HepG2 (cell line): ENCODE results near the gene BCAS2. TPM values are rescaled to one million over a fixed set of nuclear protein-coding genes. Genes with fewer than 3 reads are reported as not detected.
A peak's percentile ranks its signal among the peaks of the same experiment; 100 is the strongest.

Experiments
- ATAC-seq: fragments of 200-7000 bp; cut with Tn5 transposase; 3 replicates; pipeline ENCODE4 v1.9.1; 2020; ENCODE audit warnings: mild to moderate bottlenecking, moderate library complexity
- BruUV-seq: library from RNA; stranded (reverse); fragments of 400-500 nt; replicated peaks from 2 replicates; lab custom pipeline; 2021; lab: Mats Ljungman, UMichigan
- CTCF ChIA-PET: fragments of 300-600 bp; formaldehyde crosslinking; extraction: SDS; loops from one replicate; lab custom pipeline; 2021; ENCODE audit warnings: low total read pairs, inconsistent platforms, low intra/inter-chr PET ratio; lab: Yijun Ruan, JAX
- POLR2A ChIA-PET: fragments of 350-600 bp; sonication (Branson Sonifier 250); formaldehyde crosslinking; loops from one replicate; lab custom pipeline; 2020; ENCODE audit warnings: antibody characterized with exemption, inconsistent platforms; lab: Yijun Ruan, JAX
- DNase-seq: peaks from one replicate; pipeline ENCODE4 v3.0.0-alpha.2; 2015; ENCODE audit warnings: low spot score
- FAIRE-seq: peaks from 3 replicates; lab custom pipeline; 2011; peaks lifted over from hg19 to GRCh38; lab: Jason Lieb, UNC
- H2AFZ ChIP-seq: one replicate; pipeline ENCODE4 v1.6.1; 2011; ENCODE audit warnings: low read length, inconsistent platforms
- H3K27ac ChIP-seq: fragments of 300-600 bp; 3 replicates; pipeline ENCODE4 v1.8.0; 2011; ENCODE audit warnings: mixed run types, mild to moderate bottlenecking, mixed read lengths, low read length, inconsistent platforms; ENCODE audit not compliant: insufficient read depth; ENCODE audit errors: extremely low read length
- H3K27me3 ChIP-seq, 2 experiments: fragments of 200-600 bp in 1 of 2; 2 replicates in 1 of 2; 3 replicates in 1 of 2; pipeline versions ENCODE4 v1.6.0 to v1.8.0; 2011; ENCODE audit warnings: low read length in 2 of 2, mild to moderate bottlenecking in 2 of 2, moderate library complexity in 2 of 2, inconsistent platforms in 1 of 2; ENCODE audit not compliant: insufficient read depth in 2 of 2, control insufficient read depth in 1 of 2
- H3K36me3 ChIP-seq, 2 experiments: fragments of 200-600 bp in 1 of 2; replicated peaks in 1 of 2; 2 replicates in 1 of 2; 3 replicates in 1 of 2; pipeline versions ENCODE4 v1.5.1 to v1.8.0; 2011; ENCODE audit warnings: low read length in 2 of 2, inconsistent platforms in 1 of 2; ENCODE audit not compliant: insufficient read depth in 2 of 2, control insufficient read depth in 1 of 2
- H3K4me1 ChIP-seq: 2 replicates; pipeline ENCODE4 v1.5.1; 2012; ENCODE audit warnings: low read length, inconsistent platforms; ENCODE audit not compliant: insufficient read depth
- H3K4me2 ChIP-seq: 2 replicates; pipeline ENCODE4 v1.6.0; 2011; ENCODE audit warnings: low read depth, low read length, inconsistent platforms
- H3K4me3 ChIP-seq, 3 experiments: fragments of 200-600 bp in 1 of 3; sonication (generic), shearing (Covaris generic) in 1 of 3; replicated peaks in 1 of 3; 2 replicates each; pipeline ENCODE4 v1.5.1; 2011 to 2016; ENCODE audit warnings: low read length in 3 of 3, inconsistent platforms in 2 of 3, low read depth in 2 of 3, mild to moderate bottlenecking in 2 of 3, control low read depth in 1 of 3, mixed read lengths in 1 of 3; ENCODE audit not compliant: insufficient read depth in 1 of 3
- H3K79me2 ChIP-seq: one replicate; pipeline ENCODE4 v1.6.1; 2011; ENCODE audit warnings: low read length, inconsistent platforms; ENCODE audit not compliant: insufficient read depth
- H3K9ac ChIP-seq: 2 replicates; pipeline ENCODE4 v1.6.0; 2011; ENCODE audit warnings: mild to moderate bottlenecking, low read depth, low read length, inconsistent platforms; ENCODE audit not compliant: insufficient read depth
- H3K9me3 ChIP-seq: 2 replicates; pipeline ENCODE4 v1.5.1; 2012; ENCODE audit warnings: mild to moderate bottlenecking, low read length
- H4K20me1 ChIP-seq: 2 replicates; pipeline ENCODE4 v1.6.0; 2011; ENCODE audit warnings: inconsistent platforms, mild to moderate bottlenecking, low read length, moderate library complexity; ENCODE audit not compliant: insufficient read depth
- ARID5B ChIP-seq: IDR thresholded peaks from 2 replicates; pipeline ENCODE4 v1.4.0; 2020; ENCODE audit warnings: mild to moderate bottlenecking, missing genetic modification reagents
- ATF1 ChIP-seq: IDR thresholded peaks from 2 replicates; pipeline ENCODE4 v1.6.1; 2016; ENCODE audit warnings: mild to moderate bottlenecking, control low read depth
- BHLHE40 ChIP-seq: IDR thresholded peaks from 2 replicates; pipeline ENCODE4 v1.6.1; 2011; ENCODE audit warnings: low read length, improper control_type of control experiment
- CHD2 ChIP-seq: IDR thresholded peaks from 2 replicates; pipeline ENCODE4 v1.6.1; 2011; ENCODE audit warnings: low read depth, low read length, improper control_type of control experiment
- EED ChIP-seq: sonication (generic); formaldehyde crosslinking; IDR thresholded peaks from 2 replicates; pipeline ENCODE4 v1.5.0; 2020; ENCODE audit warnings: mild to moderate bottlenecking, missing genetic modification reagents
- NFKBIZ ChIP-seq: IDR thresholded peaks from 2 replicates; pipeline ENCODE4 v1.6.1; 2018; ENCODE audit warnings: missing genetic modification reagents, missing compliant biosample characterization
- POLR2AphosphoS5 ChIP-seq: IDR thresholded peaks from 2 replicates; pipeline ENCODE4 v1.6.1; 2012; ENCODE audit warnings: low read depth, low read length
- PRDM15 ChIP-seq: sonication (generic); formaldehyde crosslinking; IDR thresholded peaks from 2 replicates; pipeline ENCODE4 v1.4.0; 2020; ENCODE audit warnings: missing genetic modification reagents
- RERE ChIP-seq: IDR thresholded peaks from 2 replicates; pipeline ENCODE4 v1.6.1; 2016; ENCODE audit warnings: low read depth, missing genetic modification reagents, missing compliant biosample characterization
- SMC3 ChIP-seq: IDR thresholded peaks from 2 replicates; pipeline ENCODE4 v1.6.1; 2011; ENCODE audit warnings: low read length, improper control_type of control experiment
- U2AF2 ChIP-seq: fragments of 200-400 bp; formaldehyde crosslinking; IDR thresholded peaks from 2 replicates; pipeline ENCODE4 v1.6.1; 2017; ENCODE audit warnings: low read depth, mild to moderate bottlenecking, low read length
- WGBS: methylation state at CpG from one replicate; pipeline ENCODE4 v1.1.6; 2017; ENCODE audit warnings: low lambda C conversion rate; 5-methylcytosine and 5-hydroxymethylcytosine counted together
- in situ Hi-C: cut with HindIII; loops from 2 replicates; pipeline ENCODE4 v1.10.0; 2017; ENCODE audit warnings: low pct_unique_long_range_greater_than_20kb; ENCODE audit not compliant: extremely low pct_ligation_motif_present
- intact Hi-C: fragments of 100-400 bp; cut with micrococcal nuclease; formaldehyde crosslinking; loops from one replicate; pipeline ENCODE4 v1.10.0; 2022; ENCODE audit not compliant: unreplicated experiment
- polyA plus RNA-seq, 8 experiments: library from polyadenylated mRNA; depleted of rRNA in 3 of 8; stranded (reverse) in 7 of 8; unstranded in 1 of 8; fragments of >200 nt; fragmentation: Illumina TruSeq in 4 of 8; extraction: Trizol in 4 of 8; gene quantifications; 2 replicates each; pipeline versions ENCODE4 v1.2.1 to v1.2.3, GENCODE V29; 2011 to 2016; ENCODE audit warnings: low read depth in 4 of 8, missing spikeins in 1 of 8, mixed read lengths in 1 of 8; ENCODE audit not compliant: insufficient read depth in 1 of 8
- total RNA-seq, 5 experiments: library from RNA; depleted of rRNA; stranded (reverse); fragments of >200 nt; fragmentation: Illumina TruSeq; extraction: Trizol; gene quantifications; 2 replicates each; pipeline ENCODE4 v1.2.3, GENCODE V29; 2016; ENCODE audit warnings: low read depth in 1 of 5

The BCAS2 gene
- total and polyA plus RNA-seq, 2 of the 13 experiments (the other 11 are each of a cell fraction or from before 2014, with no cell fraction given): 18.0 to 47.4 TPM

- TF ChIP-seq PRDM15 (CRISPR knock-in tag) (no peak), POLR2AphosphoS5 (no peak), SMC3 (peak; percentile 41; the same call in 1 of the 2 replicates), CHD2 (no peak), BHLHE40 (no peak), NFKBIZ (no peak), U2AF2 (no peak)
- TF ChIP-seq, all 625 proteins: peak for 4
These were observed 22.9 kb downstream of the BCAS2 start (continued) for GRCh38 chr1:114558544-114558943.

- in situ Hi-C loops: no loop called here
- DNase-seq: no peak
- Histone ChIP-seq H3K79me2 (no peaks in the 10 kb centered on the region), H3K36me3 (no peaks in the 10 kb centered on the region), H3K4me1 (peaks cover 17% of the 10 kb centered on the region), H2AFZ (no peak overlapping the region), H3K9me3 (no peaks in the 10 kb centered on the region), H3K4me3 (no peak overlapping the region), H4K20me1 (no peaks in the 10 kb centered on the region), H3K27me3 (no peaks in the 10 kb centered on the region), H3K27ac (no peak overlapping the region), H3K9ac (no peak overlapping the region), H3K4me2 (no peak overlapping the region)
- no peak for ATAC-seq
- WGBS: 73% methylated on average over 2 of the region's 2 CpGs
- BruUV-seq: no TSS peak
- intact Hi-C loops: no loop called here
- FAIRE-seq: no peak
- ChIA-PET POLR2A (no interaction called here), CTCF (no interaction called here)
- TF ChIP-seq ATF1 (CRISPR knock-in tag) (no peak), ARID5B (CRISPR knock-in tag) (no peak), EED (CRISPR knock-in tag) (no peak), RERE (no peak)
These were observed 26.8 kb downstream of the BCAS2 start for GRCh38 chr1:114554577-114554976.
